ENCODE measurements around the gene LASP1.
"Not testable (repeated sequence)": the region's sequence is repeated elsewhere in the genome, so short reads cannot be mapped to it uniquely, and the experiment has no call there.

LASP1 gene

GRCh38 chr17:38907930-38908675 lies 38.2 kb downstream of the LASP1 start:
- no peak for DNase-seq (ENCODE audit: low read depth in 2 of 2)

- no peak for DNase-seq (ENCODE audit: low read depth in 2 of 2)
These were observed 38.9 kb downstream of the LASP1 start for GRCh38 chr17:38908676-38909181.

- no peak for DNase-seq (ENCODE audit: low read depth in 2 of 2)
These were observed 40.5 kb downstream of the LASP1 start for GRCh38 chr17:38910325-38910724.

- no peak for DNase-seq (ENCODE audit: low read depth in 2 of 2)
These were observed 41.3 kb downstream of the LASP1 start for GRCh38 chr17:38911081-38911730.

GRCh38 chr17:38911731-38912081 lies 41.8 kb downstream of the LASP1 start:
- not testable (repeated sequence) for DNase-seq (ENCODE audit: low read depth in 2 of 2)

- DNase-seq (ENCODE audit: low read depth in 2 of 2), result no peak
These were observed 42.5 kb downstream of the LASP1 start for GRCh38 chr17:38912221-38912813.

- DNase-seq (ENCODE audit: low read depth in 2 of 2), result no peak
These were observed 45.1 kb downstream of the LASP1 start for GRCh38 chr17:38914741-38915638.

- DNase-seq (ENCODE audit: low read depth in 2 of 2), result no peak
These were observed 45.8 kb downstream of the LASP1 start for GRCh38 chr17:38915639-38915995.

- no peak for DNase-seq (ENCODE audit: low read depth in 2 of 2)
These were observed 46.9 kb downstream of the LASP1 start for GRCh38 chr17:38916771-38917170.

- no peak for DNase-seq (ENCODE audit: low read depth in 2 of 2)
These were observed 47.4 kb downstream of the LASP1 start for GRCh38 chr17:38917259-38917658.

GRCh38 chr17:38918129-38918913 lies 48.5 kb downstream of the LASP1 start:
- no peak for DNase-seq (ENCODE audit: low read depth in 2 of 2)

- DNase-seq (ENCODE audit: low read depth in 2 of 2), result no peak
These were observed 49.1 kb downstream of the LASP1 start for GRCh38 chr17:38918916-38919315.

- DNase-seq (ENCODE audit: low read depth in 2 of 2), result no peak
These were observed 49.6 kb downstream of the LASP1 start for GRCh38 chr17:38919316-38920078.

GRCh38 chr17:38920374-38921291 lies 50.8 kb downstream of the LASP1 start:
- DNase-seq (ENCODE audit: low read depth in 2 of 2), result no peak

GRCh38 chr17:38921756-38922411 lies 52.0 kb downstream of the LASP1 start:
- no peak for DNase-seq (ENCODE audit: low read depth in 2 of 2)

GRCh38 chr17:38922538-38923297 lies 52.9 kb downstream of the LASP1 start:
- DNase-seq (ENCODE audit: low read depth in 2 of 2), result no peak

GRCh38 chr17:38925263-38925995 lies 55.6 kb downstream of the LASP1 start, which contains the start of gene LASP1NB:
Gene LASP1NB, plus strand, starts transcription at chr17:38925614.
- DNase-seq (ENCODE audit: low read depth in 2 of 2), result no peak

Data from stimulated activated CD8-positive, alpha-beta memory T cell treated with anti-CD3 and anti-CD28 coated beads, Interleukin-15, amount 100 ng/mL, for 4 hours (primary cell).